HepG2 (cell line): ENCODE results near the gene TRAK1. TPM values are rescaled to one million over a fixed set of nuclear protein-coding genes. Genes with fewer than 3 reads are reported as not detected.

Experiments
- AGO2 ChIP-seq: fragments of 200-400 bp; formaldehyde crosslinking; optimal IDR thresholded peaks from 2 replicates; pipeline ENCODE3; 2017; ENCODE audit warnings: mild to moderate bottlenecking, low read depth, low read length, moderate library complexity
- ELF4 ChIP-seq: sonication (generic); formaldehyde crosslinking; IDR thresholded peaks from 2 replicates; pipeline ENCODE4 v1.5.0; 2020; ENCODE audit warnings: missing genetic modification reagents, mild to moderate bottlenecking, moderate library complexity, borderline replicate concordance
- NFIB ChIP-seq: sonication (generic); formaldehyde crosslinking; IDR thresholded peaks from 2 replicates; pipeline ENCODE4 v1.9.0; 2021; ENCODE audit warnings: missing genetic modification reagents, mild to moderate bottlenecking, borderline replicate concordance
- NFYC ChIP-seq: IDR thresholded peaks from 2 replicates; pipeline ENCODE4 v1.6.1; 2016; ENCODE audit warnings: missing genetic modification reagents, missing compliant biosample characterization
- PTBP1 ChIP-seq: fragments of 200-400 bp; formaldehyde crosslinking; IDR thresholded peaks from 2 replicates; pipeline ENCODE4 v1.6.1; 2018; ENCODE audit warnings: low read length, low read depth; ENCODE audit not compliant: poor library complexity, severe bottlenecking
- RBAK ChIP-seq: sonication (generic); formaldehyde crosslinking; IDR thresholded peaks from 2 replicates; pipeline ENCODE4 v1.5.1; 2020; ENCODE audit warnings: mild to moderate bottlenecking, missing genetic modification reagents
- SOX5 ChIP-seq: IDR thresholded peaks from 2 replicates; pipeline ENCODE4 v1.6.1; 2016; ENCODE audit warnings: borderline replicate concordance
- TAF1 ChIP-seq: sonication (generic); formaldehyde crosslinking; IDR thresholded peaks from 2 replicates; pipeline ENCODE4 v1.4.0; 2020; ENCODE audit warnings: missing genetic modification reagents
- TBL1XR1 ChIP-seq: fragments of 150-350 bp; IDR thresholded peaks from 2 replicates; pipeline ENCODE4 v1.6.1; 2014; ENCODE audit warnings: borderline replicate concordance, low read length; ENCODE audit not compliant: partially characterized antibody
- ZNF501 ChIP-seq: sonication (generic); formaldehyde crosslinking; IDR thresholded peaks from 2 replicates; pipeline ENCODE4 v1.5.1; 2020; ENCODE audit warnings: mild to moderate bottlenecking, moderate library complexity, missing genetic modification reagents
- ZNF644 ChIP-seq: IDR thresholded peaks from 2 replicates; pipeline ENCODE4 v1.6.1; 2016; ENCODE audit warnings: low read depth
- ZNF747 ChIP-seq: sonication (generic); formaldehyde crosslinking; IDR thresholded peaks from 2 replicates; pipeline ENCODE4 v1.8.1; 2023; ENCODE audit warnings: missing genetic modification reagents, mild to moderate bottlenecking, borderline replicate concordance
- ZSCAN29 ChIP-seq: sonication (generic); formaldehyde crosslinking; conservative IDR thresholded peaks from 2 replicates; pipeline ENCODE4 v1.4.0; 2020; ENCODE audit warnings: mild to moderate bottlenecking, missing genetic modification reagents
- polyA plus RNA-seq, 8 experiments: library from polyadenylated mRNA; depleted of rRNA in 3 of 8; stranded (reverse) in 7 of 8; unstranded in 1 of 8; fragments of >200 nt; fragmentation: Illumina TruSeq in 4 of 8; extraction: Trizol in 4 of 8; gene quantifications; 2 replicates each; pipeline versions ENCODE4 v1.2.1 to v1.2.3, GENCODE V29; 2011 to 2016; ENCODE audit warnings: low read depth in 4 of 8, missing spikeins in 1 of 8, mixed read lengths in 1 of 8; ENCODE audit not compliant: insufficient read depth in 1 of 8
- total RNA-seq, 5 experiments: library from RNA; depleted of rRNA; stranded (reverse); fragments of >200 nt; fragmentation: Illumina TruSeq; extraction: Trizol; gene quantifications; 2 replicates each; pipeline ENCODE4 v1.2.3, GENCODE V29; 2016; ENCODE audit warnings: low read depth in 1 of 5
- TF ChIP-seq, protein P1 (sequence below): sonication (generic); formaldehyde crosslinking; IDR thresholded peaks from 2 replicates; pipeline ENCODE4 v1.4.0; 2020; ENCODE audit warnings: mild to moderate bottlenecking, missing genetic modification reagents
- TF ChIP-seq, protein P2 (sequence below): sonication (generic); formaldehyde crosslinking; IDR thresholded peaks from 2 replicates; pipeline ENCODE4 v1.4.0; 2020; ENCODE audit warnings: mild to moderate bottlenecking, missing genetic modification reagents
- TF ChIP-seq, protein P3 (sequence below): sonication (generic); formaldehyde crosslinking; IDR thresholded peaks from 2 replicates; pipeline ENCODE4 v1.5.0; 2020; ENCODE audit warnings: missing genetic modification reagents

The TRAK1 gene
- total and polyA plus RNA-seq, 2 of the 13 experiments (the other 11 are each of a cell fraction or from before 2014, with no cell fraction given): 20.5 to 46.6 TPM

DNA sequence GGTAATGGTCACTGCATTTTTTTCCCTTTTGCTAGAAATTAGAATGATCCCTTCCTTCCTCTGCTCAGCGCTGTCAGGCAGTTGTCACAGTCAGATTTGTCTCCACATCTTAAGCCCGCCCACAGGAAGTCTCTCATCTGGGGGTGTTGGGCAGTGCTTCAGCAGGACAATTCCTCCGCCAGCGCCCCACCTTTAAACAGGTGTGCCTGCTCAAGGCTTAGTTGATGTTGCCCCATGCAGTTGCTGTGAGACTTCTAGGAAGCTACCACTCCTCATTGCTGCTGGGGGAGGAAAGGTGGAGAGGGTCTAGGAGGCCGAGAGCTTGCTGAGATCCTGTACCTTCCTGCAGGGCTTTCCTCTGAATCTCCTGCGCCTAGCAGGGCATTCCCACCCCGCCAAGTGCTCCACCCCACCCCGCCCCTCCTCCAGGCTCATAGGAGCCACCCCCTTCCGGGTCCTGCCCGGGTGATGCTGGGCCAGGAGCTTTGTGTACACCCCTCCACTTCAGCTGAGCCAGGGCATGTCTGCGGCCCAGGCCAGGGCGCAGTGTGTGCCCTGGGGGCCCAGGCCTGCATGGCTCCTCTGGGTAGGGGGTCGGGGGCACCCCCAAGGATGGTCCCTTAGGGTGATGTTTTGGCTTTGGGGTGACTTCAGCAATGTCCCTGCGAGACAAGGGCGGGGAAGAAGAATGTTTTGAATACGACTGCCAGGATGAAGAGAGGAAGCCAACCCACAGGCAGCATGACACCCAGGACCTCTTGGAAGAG is 68.7 kb downstream of the TRAK1 start (continued):
- TF ChIP-seq, protein P1, sequence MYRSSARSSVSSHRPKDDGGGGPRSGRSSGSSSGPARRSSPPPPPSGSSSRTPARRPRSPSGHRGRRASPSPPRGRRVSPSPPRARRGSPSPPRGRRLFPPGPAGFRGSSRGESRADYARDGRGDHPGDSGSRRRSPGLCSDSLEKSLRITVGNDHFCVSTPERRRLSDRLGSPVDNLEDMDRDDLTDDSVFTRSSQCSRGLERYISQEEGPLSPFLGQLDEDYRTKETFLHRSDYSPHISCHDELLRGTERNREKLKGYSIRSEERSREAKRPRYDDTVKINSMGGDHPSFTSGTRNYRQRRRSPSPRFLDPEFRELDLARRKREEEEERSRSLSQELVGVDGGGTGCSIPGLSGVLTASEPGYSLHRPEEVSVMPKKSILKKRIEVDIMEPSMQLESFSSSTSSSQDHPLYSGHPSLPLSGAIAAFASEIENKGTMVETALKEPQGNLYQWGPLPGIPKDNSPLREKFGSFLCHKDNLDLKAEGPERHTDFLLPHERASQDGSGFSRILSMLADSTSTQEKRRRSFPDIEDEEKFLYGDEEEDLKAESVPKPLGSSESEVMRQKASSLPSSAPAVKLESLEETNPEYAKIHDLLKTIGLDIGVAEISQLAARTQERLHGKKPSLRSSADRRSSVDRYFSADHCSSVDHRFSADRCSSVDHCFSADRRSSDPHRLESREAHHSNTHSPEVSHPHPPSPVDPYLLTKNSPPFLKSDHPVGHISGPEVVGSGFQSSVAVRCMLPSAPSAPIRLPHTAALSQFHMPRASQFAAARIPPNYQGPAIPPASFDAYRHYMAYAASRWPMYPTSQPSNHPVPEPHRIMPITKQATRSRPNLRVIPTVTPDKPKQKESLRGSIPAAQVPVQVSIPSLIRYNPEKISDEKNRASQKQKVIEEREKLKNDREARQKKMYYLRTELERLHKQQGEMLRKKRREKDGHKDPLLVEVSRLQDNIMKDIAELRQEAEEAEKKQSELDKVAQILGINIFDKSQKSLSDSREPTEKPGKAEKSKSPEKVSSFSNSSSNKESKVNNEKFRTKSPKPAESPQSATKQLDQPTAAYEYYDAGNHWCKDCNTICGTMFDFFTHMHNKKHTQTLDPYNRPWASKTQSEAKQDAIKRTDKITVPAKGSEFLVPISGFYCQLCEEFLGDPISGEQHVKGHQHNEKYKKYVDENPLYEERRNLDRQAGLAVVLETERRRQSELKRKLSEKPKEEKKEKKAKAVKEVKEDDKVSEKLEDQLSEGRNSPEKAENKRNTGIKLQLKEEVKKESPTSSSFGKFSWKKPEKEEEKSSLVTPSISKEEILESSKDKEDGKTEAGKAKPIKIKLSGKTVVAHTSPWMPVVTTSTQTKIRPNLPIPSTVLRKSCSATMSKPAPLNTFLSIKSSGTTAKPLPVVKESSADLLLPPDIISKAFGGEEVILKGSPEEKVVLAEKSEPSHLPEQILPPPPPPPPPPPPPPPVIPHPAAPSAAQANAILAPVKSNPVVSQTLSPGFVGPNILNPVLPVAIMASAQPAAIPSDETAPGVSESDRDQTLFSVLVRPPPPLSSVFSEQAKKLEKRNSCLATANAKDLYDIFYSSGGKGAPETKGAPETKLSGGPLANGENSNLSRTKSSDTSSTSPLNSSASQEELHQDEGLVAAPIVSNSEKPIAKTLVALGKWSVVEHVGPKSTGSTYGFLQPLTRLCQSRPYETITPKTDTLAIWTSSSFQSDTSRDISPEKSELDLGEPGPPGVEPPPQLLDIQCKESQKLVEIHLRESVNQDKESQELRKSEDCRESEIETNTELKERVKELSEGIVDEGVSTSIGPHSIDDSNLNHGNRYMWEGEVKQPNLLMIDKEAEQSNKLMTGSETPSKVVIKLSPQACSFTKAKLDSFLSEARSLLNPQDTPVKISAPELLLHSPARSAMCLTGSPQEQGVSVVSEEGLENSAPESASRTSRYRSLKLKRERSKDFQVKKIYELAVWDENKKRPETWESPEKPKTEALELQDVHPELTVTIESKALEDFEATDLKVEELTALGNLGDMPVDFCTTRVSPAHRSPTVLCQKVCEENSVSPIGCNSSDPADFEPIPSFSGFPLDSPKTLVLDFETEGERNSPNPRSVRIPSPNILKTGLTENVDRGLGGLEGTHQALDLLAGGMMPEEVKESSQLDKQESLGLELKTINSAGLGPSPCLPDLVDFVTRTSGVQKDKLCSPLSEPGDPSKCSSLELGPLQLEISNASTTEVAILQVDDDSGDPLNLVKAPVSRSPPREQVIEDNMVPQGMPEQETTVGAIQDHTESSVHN (CRISPR knock-in tag): no peak
- no peak for TF ChIP-seq ZSCAN29 (CRISPR knock-in tag)
- TF ChIP-seq ZNF747 (CRISPR knock-in tag): no peak
- TF ChIP-seq ZNF644 (CRISPR knock-in tag): no peak
- no peak for TF ChIP-seq PTBP1
- TF ChIP-seq, protein P2, sequence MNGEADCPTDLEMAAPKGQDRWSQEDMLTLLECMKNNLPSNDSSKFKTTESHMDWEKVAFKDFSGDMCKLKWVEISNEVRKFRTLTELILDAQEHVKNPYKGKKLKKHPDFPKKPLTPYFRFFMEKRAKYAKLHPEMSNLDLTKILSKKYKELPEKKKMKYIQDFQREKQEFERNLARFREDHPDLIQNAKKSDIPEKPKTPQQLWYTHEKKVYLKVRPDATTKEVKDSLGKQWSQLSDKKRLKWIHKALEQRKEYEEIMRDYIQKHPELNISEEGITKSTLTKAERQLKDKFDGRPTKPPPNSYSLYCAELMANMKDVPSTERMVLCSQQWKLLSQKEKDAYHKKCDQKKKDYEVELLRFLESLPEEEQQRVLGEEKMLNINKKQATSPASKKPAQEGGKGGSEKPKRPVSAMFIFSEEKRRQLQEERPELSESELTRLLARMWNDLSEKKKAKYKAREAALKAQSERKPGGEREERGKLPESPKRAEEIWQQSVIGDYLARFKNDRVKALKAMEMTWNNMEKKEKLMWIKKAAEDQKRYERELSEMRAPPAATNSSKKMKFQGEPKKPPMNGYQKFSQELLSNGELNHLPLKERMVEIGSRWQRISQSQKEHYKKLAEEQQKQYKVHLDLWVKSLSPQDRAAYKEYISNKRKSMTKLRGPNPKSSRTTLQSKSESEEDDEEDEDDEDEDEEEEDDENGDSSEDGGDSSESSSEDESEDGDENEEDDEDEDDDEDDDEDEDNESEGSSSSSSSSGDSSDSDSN (CRISPR knock-in tag): peak; percentile 32; the same call in 1 of the 2 replicates
- TF ChIP-seq, protein P3, sequence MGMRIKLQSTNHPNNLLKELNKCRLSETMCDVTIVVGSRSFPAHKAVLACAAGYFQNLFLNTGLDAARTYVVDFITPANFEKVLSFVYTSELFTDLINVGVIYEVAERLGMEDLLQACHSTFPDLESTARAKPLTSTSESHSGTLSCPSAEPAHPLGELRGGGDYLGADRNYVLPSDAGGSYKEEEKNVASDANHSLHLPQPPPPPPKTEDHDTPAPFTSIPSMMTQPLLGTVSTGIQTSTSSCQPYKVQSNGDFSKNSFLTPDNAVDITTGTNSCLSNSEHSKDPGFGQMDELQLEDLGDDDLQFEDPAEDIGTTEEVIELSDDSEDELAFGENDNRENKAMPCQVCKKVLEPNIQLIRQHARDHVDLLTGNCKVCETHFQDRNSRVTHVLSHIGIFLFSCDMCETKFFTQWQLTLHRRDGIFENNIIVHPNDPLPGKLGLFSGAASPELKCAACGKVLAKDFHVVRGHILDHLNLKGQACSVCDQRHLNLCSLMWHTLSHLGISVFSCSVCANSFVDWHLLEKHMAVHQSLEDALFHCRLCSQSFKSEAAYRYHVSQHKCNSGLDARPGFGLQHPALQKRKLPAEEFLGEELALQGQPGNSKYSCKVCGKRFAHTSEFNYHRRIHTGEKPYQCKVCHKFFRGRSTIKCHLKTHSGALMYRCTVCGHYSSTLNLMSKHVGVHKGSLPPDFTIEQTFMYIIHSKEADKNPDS (CRISPR knock-in tag): no peak
- no peak for TF ChIP-seq AGO2
- TF ChIP-seq NFIB (CRISPR knock-in tag): no peak
- no peak for TF ChIP-seq RBAK (CRISPR knock-in tag)
- TF ChIP-seq TAF1 (CRISPR knock-in tag): peak; percentile 38; the same call in 1 of the 2 replicates
- no peak for TF ChIP-seq ELF4 (CRISPR knock-in tag)
- TF ChIP-seq ZNF501 (CRISPR knock-in tag): no peak
- no peak; the same call in 1 of the 2 replicates for TF ChIP-seq SOX5
- no peak for TF ChIP-seq NFYC (CRISPR knock-in tag)
- TF ChIP-seq TBL1XR1: no peak
